ENCODE data around the gene PADI1. TPM values are rescaled to one million over a fixed set of nuclear protein-coding genes. Genes with fewer than 3 reads are reported as not detected.

Gene PADI1
- total RNA-seq, 4 donors from 2014 or later: 4.0 to 57.3 (median 9.1) TPM

DNA sequence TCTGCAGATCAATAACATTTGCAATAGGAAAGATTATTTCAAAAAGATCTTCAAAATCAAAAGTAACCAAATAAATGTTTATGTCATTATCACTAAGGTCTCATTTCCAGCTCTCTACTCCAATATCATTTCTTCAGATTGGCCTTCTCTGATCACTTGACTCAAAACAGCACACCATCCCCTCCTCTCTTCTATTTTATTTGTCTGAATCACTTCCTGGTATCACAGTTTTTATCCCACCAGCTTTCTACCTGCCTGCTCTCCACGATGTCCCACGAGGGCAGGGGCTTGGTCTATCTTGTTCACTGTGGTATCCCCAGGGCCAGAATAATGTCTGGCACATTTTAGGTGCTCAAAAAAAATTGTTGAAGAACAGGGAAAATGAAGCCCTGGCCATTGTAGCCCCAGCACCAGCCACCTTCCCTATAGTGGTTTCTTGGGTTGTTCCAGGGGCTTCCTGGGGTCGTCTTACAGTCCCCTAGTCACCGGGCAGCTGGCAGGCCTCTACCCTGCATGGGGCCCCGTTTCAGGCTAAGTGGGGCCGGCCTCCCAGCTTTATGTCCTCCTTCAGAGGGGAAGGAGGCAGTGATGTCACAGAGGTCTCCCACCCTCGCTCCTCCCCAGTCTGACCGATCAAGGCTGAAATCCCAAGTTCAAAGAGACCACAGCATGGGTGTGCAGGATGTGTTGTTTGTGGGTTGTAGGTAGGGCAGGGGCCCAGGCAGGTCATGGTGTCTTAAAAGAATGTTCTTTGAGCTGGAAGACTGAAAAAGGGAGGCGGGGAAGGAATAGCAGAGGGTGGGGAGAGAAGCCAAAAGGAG lies 3.5 kb upstream of the PADI1 start:
- no peak overlapping the region for H3K4me3 ChIP-seq
- 51% methylated on average over 9 of the region's 9 CpGs for WGBS
- TF ChIP-seq EP300 (IDR thresholded peaks at IDR 0.05) (no peak), POLR2A (IDR thresholded peaks at IDR 0.05) (no peak), CTCF (IDR thresholded peaks at IDR 0.05) (no peak)
- no peaks in the 10 kb centered on the region for H3K36me3 ChIP-seq
- DNase-seq (ENCODE audit: low spot score in 2 of 2): peak; percentile 33 to 54
- no peaks in the 10 kb centered on the region for H3K9me3 ChIP-seq
- peaks cover 26% of the 10 kb centered on the region for H3K27me3 ChIP-seq
- no peaks in the 10 kb centered on the region for H3K4me1 ChIP-seq
- no peak overlapping the region for H3K27ac ChIP-seq

DNA sequence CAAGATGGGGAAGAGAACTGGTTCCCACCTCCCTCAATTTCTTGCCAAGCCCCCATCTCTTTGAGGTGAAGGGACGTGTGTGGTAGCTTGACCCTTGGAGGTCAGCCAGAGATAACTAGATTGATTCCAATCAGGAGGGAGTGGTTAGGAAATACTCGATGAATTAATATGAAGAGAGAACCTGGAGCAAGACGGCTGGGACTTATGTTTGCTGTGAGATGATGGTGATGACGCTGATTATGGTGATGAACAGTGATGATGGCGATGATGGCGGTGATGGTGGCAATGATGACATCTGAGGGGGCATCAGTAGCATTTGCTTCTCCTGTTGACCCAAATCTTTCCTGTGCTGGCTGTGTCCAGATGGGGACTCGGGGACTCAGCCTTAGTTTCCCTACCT lies 724 bp downstream of the PADI1 start:
- H3K27ac ChIP-seq: no peak overlapping the region
- H3K4me1 ChIP-seq: no peaks in the 10 kb centered on the region
- WGBS: 90% methylated on average over 7 of the region's 7 CpGs
- no peak for TF ChIP-seq POLR2AphosphoS5 (IDR thresholded peaks at IDR 0.05)
- no peak for TF ChIP-seq EP300 (IDR thresholded peaks at IDR 0.05)
- TF ChIP-seq CTCF (IDR thresholded peaks at IDR 0.05): no peak
- TF ChIP-seq POLR2A (IDR thresholded peaks at IDR 0.05): no peak
- H3K4me3 ChIP-seq: no peak overlapping the region
- H3K36me3 ChIP-seq: no peaks in the 10 kb centered on the region
- peaks cover 13% of the 10 kb centered on the region for H3K27me3 ChIP-seq
- no peak for DNase-seq (ENCODE audit: low spot score in 2 of 2)
- no peaks in the 10 kb centered on the region for H3K9me3 ChIP-seq

DNA sequence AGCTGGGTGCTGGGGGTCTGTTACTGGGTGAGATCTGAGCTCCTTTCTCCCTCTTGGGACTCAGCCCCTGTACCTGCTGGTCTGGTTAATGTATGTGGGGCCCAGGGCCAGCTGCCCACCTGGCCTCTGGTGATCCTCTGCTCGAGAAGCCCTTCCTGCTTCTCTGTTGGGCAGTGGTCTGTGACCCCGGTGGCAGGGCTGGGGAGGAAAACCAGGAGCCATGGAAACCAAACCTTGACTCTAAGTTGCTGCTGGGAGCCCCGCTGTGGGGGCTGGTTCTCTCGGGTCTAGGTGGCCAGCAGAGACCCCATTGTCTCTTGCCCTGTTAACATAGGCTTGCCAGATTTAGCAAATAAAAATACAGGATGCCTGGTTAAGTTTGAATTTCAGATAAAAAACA lies 1.3 kb downstream of the PADI1 start:
- no peaks in the 10 kb centered on the region for H3K4me1 ChIP-seq
- 51% methylated on average over 4 of the region's 4 CpGs for WGBS
- peaks cover 13% of the 10 kb centered on the region for H3K27me3 ChIP-seq
- no peak overlapping the region for H3K27ac ChIP-seq
- TF ChIP-seq CTCF (IDR thresholded peaks at IDR 0.05): no peak
- no peak for TF ChIP-seq POLR2AphosphoS5 (IDR thresholded peaks at IDR 0.05)
- no peak for TF ChIP-seq POLR2A (IDR thresholded peaks at IDR 0.05)
- TF ChIP-seq EP300 (IDR thresholded peaks at IDR 0.05): no peak
- H3K9me3 ChIP-seq: no peaks in the 10 kb centered on the region
- DNase-seq (ENCODE audit: low spot score in 2 of 2): no peak
- no peaks in the 10 kb centered on the region for H3K36me3 ChIP-seq
- no peak overlapping the region for H3K4me3 ChIP-seq

DNA sequence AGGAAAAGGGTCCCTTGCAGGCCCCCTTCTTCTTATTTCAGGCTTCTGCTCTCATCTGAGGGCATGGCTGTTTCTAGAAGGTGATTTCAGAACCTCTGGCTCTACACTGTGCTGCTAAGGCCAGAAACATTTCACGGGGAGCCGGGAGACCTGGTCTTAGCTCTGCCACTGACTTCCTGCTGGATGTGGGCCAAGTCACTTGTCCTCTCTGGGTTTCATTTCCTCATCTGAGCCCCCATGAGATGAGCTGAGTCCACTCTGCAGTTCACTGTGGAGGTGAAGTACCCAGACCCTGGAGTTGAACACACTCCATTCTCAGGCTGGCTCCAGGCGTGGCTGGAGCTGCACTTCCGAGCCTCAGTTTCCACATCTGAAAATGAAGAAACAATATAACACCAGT lies 2.1 kb downstream of the PADI1 start:
- Histone ChIP-seq H3K9me3 (no peaks in the 10 kb centered on the region), H3K4me1 (no peaks in the 10 kb centered on the region), H3K27ac (no peak overlapping the region), H3K4me3 (no peak overlapping the region), H3K36me3 (no peaks in the 10 kb centered on the region), H3K27me3 (peaks cover 13% of the 10 kb centered on the region)
- no peak for DNase-seq (ENCODE audit: low spot score in 2 of 2)
- WGBS: 62% methylated on average over 4 of the region's 4 CpGs
- no peak for TF ChIP-seq EP300 (IDR thresholded peaks at IDR 0.05)
- TF ChIP-seq POLR2AphosphoS5 (IDR thresholded peaks at IDR 0.05): no peak
- TF ChIP-seq CTCF (IDR thresholded peaks at IDR 0.05): no peak
- TF ChIP-seq POLR2A (IDR thresholded peaks at IDR 0.05): no peak

DNA sequence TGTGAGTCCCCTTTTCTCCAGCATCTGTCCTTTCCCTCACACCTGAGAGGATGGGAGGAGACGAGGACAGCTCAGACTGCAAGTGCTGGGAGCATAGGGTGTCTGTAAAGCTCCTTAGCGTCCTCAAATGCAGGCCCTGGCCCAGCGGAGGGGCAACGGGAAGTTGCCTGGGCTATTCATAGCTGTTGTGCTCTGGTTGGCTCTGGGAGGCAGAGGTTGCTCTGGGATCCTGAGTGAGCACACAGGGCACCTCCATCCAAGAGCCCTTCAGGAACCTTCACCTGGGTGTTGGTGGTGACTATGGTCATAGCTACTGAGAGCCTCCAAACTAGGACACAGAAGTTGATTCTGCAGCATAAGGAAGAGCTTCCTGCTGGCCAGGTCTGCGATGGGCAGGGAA lies 2.6 kb downstream of the PADI1 start:
- no peak for DNase-seq (ENCODE audit: low spot score in 2 of 2)
- Histone ChIP-seq H3K27ac (no peak overlapping the region), H3K4me3 (no peak overlapping the region), H3K9me3 (no peaks in the 10 kb centered on the region), H3K27me3 (peaks cover 14% of the 10 kb centered on the region), H3K36me3 (no peaks in the 10 kb centered on the region), H3K4me1 (peaks cover 1% of the 10 kb centered on the region)
- 86% methylated on average over 5 of the region's 5 CpGs for WGBS
- TF ChIP-seq POLR2A (IDR thresholded peaks at IDR 0.05) (no peak), EP300 (IDR thresholded peaks at IDR 0.05) (no peak), POLR2AphosphoS5 (IDR thresholded peaks at IDR 0.05) (no peak), CTCF (IDR thresholded peaks at IDR 0.05) (no peak)

Data from suprapubic skin (tissue), 4 donors.